Astrocyte (in vitro differentiated cells and primary cell): Measurements from ENCODE around the gene IL17RD. TPM values are rescaled to one million over a fixed set of nuclear protein-coding genes. Genes with fewer than 3 reads are reported as not detected.
A peak's percentile ranks its signal among the peaks of the same experiment; 100 is the strongest.

ENCODE experiments used
- DNase-seq: peaks from one replicate; pipeline ENCODE4 v3.0.0-alpha.2; 2010; ENCODE audit warnings: low read depth
- FAIRE-seq: peaks from 2 replicates; lab custom pipeline; 2011; peaks lifted over from hg19 to GRCh38; lab: Jason Lieb, UNC
- H2AFZ ChIP-seq: 2 replicates; pipeline ENCODE4 v1.6.0; 2012; ENCODE audit warnings: low read depth, low read length, inconsistent platforms
- H3K27ac ChIP-seq: 2 replicates; pipeline ENCODE4 v1.5.1; 2011; ENCODE audit warnings: low read depth, low read length, inconsistent platforms
- H3K27me3 ChIP-seq: 2 replicates; pipeline ENCODE4 v1.6.0; 2011; ENCODE audit warnings: low read length, inconsistent platforms; ENCODE audit not compliant: insufficient read depth
- H3K36me3 ChIP-seq: 2 replicates; pipeline ENCODE4 v1.5.1; 2011; ENCODE audit warnings: low read length, inconsistent platforms; ENCODE audit not compliant: insufficient read depth
- H3K4me1 ChIP-seq: 2 replicates; pipeline ENCODE4 v1.5.1; 2011; ENCODE audit warnings: low read length, inconsistent platforms; ENCODE audit not compliant: insufficient read depth
- H3K4me2 ChIP-seq: 2 replicates; pipeline ENCODE4 v1.6.0; 2012; ENCODE audit warnings: low read length, inconsistent platforms
- H3K4me3 ChIP-seq: 2 replicates; pipeline ENCODE4 v1.5.1; 2011; ENCODE audit warnings: low read depth, mild to moderate bottlenecking, low read length, inconsistent platforms; ENCODE audit not compliant: insufficient read depth
- H3K79me2 ChIP-seq: 2 replicates; pipeline ENCODE4 v1.6.0; 2012; ENCODE audit warnings: mild to moderate bottlenecking, low read length, inconsistent platforms; ENCODE audit not compliant: insufficient read depth
- H3K9ac ChIP-seq: 2 replicates; pipeline ENCODE4 v1.6.0; 2012; ENCODE audit warnings: mild to moderate bottlenecking, low read length, inconsistent platforms
- H3K9me3 ChIP-seq: 2 replicates; pipeline ENCODE4 v1.5.1; 2012; ENCODE audit warnings: low read depth, mild to moderate bottlenecking, low read length, inconsistent platforms; ENCODE audit not compliant: insufficient read depth
- H4K20me1 ChIP-seq: 2 replicates; pipeline ENCODE4 v1.6.0; 2012; ENCODE audit warnings: low read length, inconsistent platforms; ENCODE audit not compliant: insufficient read depth
- H3K27ac Mint-ChIP-seq: one replicate; pipeline ENCODE4 v1.8.0; 2021; ENCODE audit warnings: mild to moderate bottlenecking, mixed read lengths; ENCODE audit not compliant: unreplicated experiment
- H3K27me3 Mint-ChIP-seq: one replicate; pipeline ENCODE4 v1.8.0; 2021; ENCODE audit warnings: low read depth, mixed read lengths; ENCODE audit not compliant: unreplicated experiment
- H3K36me3 Mint-ChIP-seq: one replicate; pipeline ENCODE4 v1.8.0; 2021; ENCODE audit warnings: low read depth, mixed read lengths; ENCODE audit not compliant: unreplicated experiment
- H3K4me1 Mint-ChIP-seq: one replicate; pipeline ENCODE4 v1.8.0; 2021; ENCODE audit warnings: low read depth, mixed read lengths; ENCODE audit not compliant: unreplicated experiment
- H3K4me3 Mint-ChIP-seq: one replicate; pipeline ENCODE4 v1.8.0; 2021; ENCODE audit warnings: mild to moderate bottlenecking, moderate library complexity, mixed read lengths; ENCODE audit not compliant: unreplicated experiment
- H3K9me3 Mint-ChIP-seq: one replicate; pipeline ENCODE4 v1.8.0; 2021; ENCODE audit warnings: mild to moderate bottlenecking, mixed read lengths; ENCODE audit not compliant: unreplicated experiment
- EZH2 ChIP-seq: IDR thresholded peaks from 2 replicates; pipeline ENCODE4 v1.6.1; 2012; ENCODE audit warnings: mild to moderate bottlenecking, low read length, inconsistent platforms; ENCODE audit not compliant: insufficient read depth
- total RNA-seq: library from RNA; stranded (reverse); gene quantifications from 2 replicates; pipeline ENCODE4 v1.2.1, GENCODE V29; 2021
- TF ChIP-seq, protein P1 (sequence below): IDR thresholded peaks from 2 replicates; pipeline ENCODE4 v1.5.1; 2011; ENCODE audit warnings: low read depth, mild to moderate bottlenecking, inconsistent platforms, low read length, moderate library complexity; ENCODE audit not compliant: insufficient read depth

The IL17RD gene
- total RNA-seq, 1 donor from 2014 or later, result 13.0 TPM

DNA sequence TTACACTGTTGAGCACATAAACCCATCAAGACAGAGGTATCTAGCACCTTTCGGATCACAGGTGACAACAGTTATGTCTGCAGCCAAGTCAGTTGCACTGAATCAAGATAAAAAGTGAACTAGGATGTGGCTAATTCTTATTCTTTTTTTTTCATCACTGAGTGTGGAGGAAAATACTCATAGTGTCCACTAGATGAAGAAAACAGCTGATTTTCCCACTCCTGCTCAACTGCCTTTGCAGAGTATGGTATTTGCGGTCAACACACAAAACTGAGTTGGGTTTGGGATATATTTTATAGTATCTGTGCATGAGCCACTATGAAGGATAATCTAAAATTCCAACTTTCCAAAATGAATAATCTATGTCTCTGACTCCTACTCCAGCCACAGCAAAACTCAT, 32.5 kb downstream of the IL17RD start:
- no peak overlapping the region for H2AFZ ChIP-seq
- no peaks in the 10 kb centered on the region for H3K9me3 Mint-ChIP-seq
- peaks cover 32% of the 10 kb centered on the region for H3K4me1 ChIP-seq
- no peaks in the 10 kb centered on the region for H3K27me3 ChIP-seq
- H3K9ac ChIP-seq, result no peak overlapping the region
- H3K79me2 ChIP-seq, result peaks cover 25% of the 10 kb centered on the region
- H3K36me3 ChIP-seq, result no peaks in the 10 kb centered on the region
- H3K36me3 Mint-ChIP-seq, result no peaks in the 10 kb centered on the region
- H3K4me2 ChIP-seq, result no peak overlapping the region
- no peak overlapping the region for H3K4me3 ChIP-seq
- H3K27ac ChIP-seq, result no peak overlapping the region
- H3K4me1 Mint-ChIP-seq, result peaks cover 10% of the 10 kb centered on the region
- no peak overlapping the region for H3K27ac Mint-ChIP-seq
- DNase-seq (no peak), FAIRE-seq (no peak)
- no peaks in the 10 kb centered on the region for H3K27me3 Mint-ChIP-seq
- no peak overlapping the region for H3K4me3 Mint-ChIP-seq
- H3K9me3 ChIP-seq, result no peaks in the 10 kb centered on the region
- peaks cover 15% of the 10 kb centered on the region for H4K20me1 ChIP-seq
- TF ChIP-seq, protein P1, sequence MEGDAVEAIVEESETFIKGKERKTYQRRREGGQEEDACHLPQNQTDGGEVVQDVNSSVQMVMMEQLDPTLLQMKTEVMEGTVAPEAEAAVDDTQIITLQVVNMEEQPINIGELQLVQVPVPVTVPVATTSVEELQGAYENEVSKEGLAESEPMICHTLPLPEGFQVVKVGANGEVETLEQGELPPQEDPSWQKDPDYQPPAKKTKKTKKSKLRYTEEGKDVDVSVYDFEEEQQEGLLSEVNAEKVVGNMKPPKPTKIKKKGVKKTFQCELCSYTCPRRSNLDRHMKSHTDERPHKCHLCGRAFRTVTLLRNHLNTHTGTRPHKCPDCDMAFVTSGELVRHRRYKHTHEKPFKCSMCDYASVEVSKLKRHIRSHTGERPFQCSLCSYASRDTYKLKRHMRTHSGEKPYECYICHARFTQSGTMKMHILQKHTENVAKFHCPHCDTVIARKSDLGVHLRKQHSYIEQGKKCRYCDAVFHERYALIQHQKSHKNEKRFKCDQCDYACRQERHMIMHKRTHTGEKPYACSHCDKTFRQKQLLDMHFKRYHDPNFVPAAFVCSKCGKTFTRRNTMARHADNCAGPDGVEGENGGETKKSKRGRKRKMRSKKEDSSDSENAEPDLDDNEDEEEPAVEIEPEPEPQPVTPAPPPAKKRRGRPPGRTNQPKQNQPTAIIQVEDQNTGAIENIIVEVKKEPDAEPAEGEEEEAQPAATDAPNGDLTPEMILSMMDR, result peak; percentile 28
- TF ChIP-seq EZH2, result no peak

DNA sequence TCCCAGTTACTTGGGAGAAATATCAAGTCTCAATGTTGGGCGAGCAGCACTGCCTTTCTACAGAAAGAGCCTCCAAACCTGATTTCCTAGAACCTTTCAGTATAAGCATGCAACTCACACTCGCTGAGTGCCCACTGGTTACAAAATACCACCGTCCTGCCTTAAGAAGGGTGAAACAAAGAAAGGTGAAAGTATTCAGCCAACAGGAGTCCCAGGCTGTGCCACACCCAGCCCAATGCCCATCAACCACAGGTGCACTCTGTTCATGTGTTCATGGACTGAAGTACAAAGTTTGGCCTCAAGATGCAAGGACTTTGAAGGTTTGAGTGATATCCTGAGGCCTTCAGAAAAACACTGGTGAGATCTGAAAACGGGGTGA, 34.0 kb downstream of the IL17RD start:
- Histone ChIP-seq H3K4me2 (peak overlapping the region; percentile 31), H3K27ac (no peak overlapping the region)

More for the DNA sequence above, 34.0 kb downstream of the IL17RD start:
- DNase-seq (no peak), FAIRE-seq (no peak)
- H3K9me3 ChIP-seq, result no peaks in the 10 kb centered on the region
- H3K27me3 Mint-ChIP-seq, result no peaks in the 10 kb centered on the region
- H3K4me3 ChIP-seq, result no peak overlapping the region
- no peak overlapping the region for H3K4me3 Mint-ChIP-seq
- TF ChIP-seq, protein P1, result no peak
- TF ChIP-seq EZH2, result no peak
- H3K36me3 ChIP-seq, result no peaks in the 10 kb centered on the region
- no peaks in the 10 kb centered on the region for H3K27me3 ChIP-seq
- H2AFZ ChIP-seq, result no peak overlapping the region
- H3K9me3 Mint-ChIP-seq, result no peaks in the 10 kb centered on the region
- H3K79me2 ChIP-seq, result peaks cover 26% of the 10 kb centered on the region
- H3K27ac Mint-ChIP-seq, result no peak overlapping the region
- H3K4me1 Mint-ChIP-seq, result peaks cover 11% of the 10 kb centered on the region
- no peaks in the 10 kb centered on the region for H3K36me3 Mint-ChIP-seq
- no peak overlapping the region for H3K9ac ChIP-seq
- H4K20me1 ChIP-seq, result peaks cover 14% of the 10 kb centered on the region
- peaks cover 32% of the 10 kb centered on the region for H3K4me1 ChIP-seq
